MM.1S (cell line): ENCODE results near the gene SART3.

Source experiments
- CTCF ChIP-seq: fragments of 300-600 bp; sonication (generic); IDR thresholded peaks from 2 replicates; pipeline ENCODE4 v1.5.1; 2016; ENCODE audit warnings: antibody characterized with exemption, low read length, mixed read lengths
- EZH2 ChIP-seq: fragments of 300-600 bp; sonication (generic); optimal IDR thresholded peaks from 2 replicates; pipeline ENCODE3; 2017; ENCODE audit warnings: low read depth, mild to moderate bottlenecking, antibody characterized with exemption, low read length, mixed read lengths
- EZH2phosphoT487 ChIP-seq: fragments of 300-600 bp; sonication (generic); IDR thresholded peaks from 2 replicates; pipeline ENCODE4 v1.6.1; 2018; ENCODE audit warnings: antibody characterized with exemption, low read length

DNA sequence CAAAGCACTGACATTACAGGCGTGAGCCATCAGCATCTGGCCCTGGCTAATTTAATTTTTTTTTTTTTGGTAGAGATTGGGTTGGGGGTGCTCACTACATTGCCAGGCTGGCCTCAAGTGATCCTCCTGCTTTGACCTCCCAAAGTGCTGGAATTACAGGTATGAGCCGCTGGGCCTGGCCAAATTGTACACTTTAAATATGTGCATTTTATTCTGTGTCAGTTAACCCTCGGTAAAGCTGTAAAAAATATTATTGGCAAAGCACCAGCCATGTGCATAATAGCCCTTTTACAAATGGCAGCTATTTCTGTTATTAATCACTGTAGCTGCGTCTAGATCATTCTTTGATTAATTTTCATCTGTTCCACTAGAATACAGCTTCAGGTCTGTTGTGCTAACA lies 24.9 kb upstream of the SART3 start:
- no peak for TF ChIP-seq EZH2
- no peak for TF ChIP-seq CTCF
- TF ChIP-seq EZH2phosphoT487: no peak
